HS-5 (cell line): ENCODE measurements around the gene PPP2CA.
A peak's percentile ranks its signal among the peaks of the same experiment; 100 is the strongest.

Source experiments
- DNase-seq: peaks from one replicate; pipeline ENCODE4 v3.0.0-alpha.2; 2012; ENCODE audit warnings: low read depth

Gene PPP2CA

DNA sequence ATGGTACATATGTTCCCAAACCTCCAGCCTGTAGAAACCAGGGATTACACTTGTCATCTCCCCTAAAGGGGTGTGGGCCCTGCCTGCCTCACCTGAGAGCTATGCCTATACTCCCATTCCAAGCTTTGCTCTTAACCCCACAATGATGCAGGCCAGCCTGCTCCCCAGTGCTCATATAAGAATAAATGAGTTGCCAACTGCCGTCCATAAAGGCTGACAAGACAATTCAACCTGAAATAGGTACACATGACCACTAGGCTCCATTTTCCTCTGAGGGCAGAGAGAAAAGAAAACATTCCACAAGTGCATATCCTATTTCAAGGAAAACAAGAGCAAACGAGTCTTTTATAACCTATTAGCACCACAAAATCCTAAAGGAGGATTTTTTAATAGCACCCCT is 77.6 kb downstream of the PPP2CA start:
- DNase-seq: no peak

DNA sequence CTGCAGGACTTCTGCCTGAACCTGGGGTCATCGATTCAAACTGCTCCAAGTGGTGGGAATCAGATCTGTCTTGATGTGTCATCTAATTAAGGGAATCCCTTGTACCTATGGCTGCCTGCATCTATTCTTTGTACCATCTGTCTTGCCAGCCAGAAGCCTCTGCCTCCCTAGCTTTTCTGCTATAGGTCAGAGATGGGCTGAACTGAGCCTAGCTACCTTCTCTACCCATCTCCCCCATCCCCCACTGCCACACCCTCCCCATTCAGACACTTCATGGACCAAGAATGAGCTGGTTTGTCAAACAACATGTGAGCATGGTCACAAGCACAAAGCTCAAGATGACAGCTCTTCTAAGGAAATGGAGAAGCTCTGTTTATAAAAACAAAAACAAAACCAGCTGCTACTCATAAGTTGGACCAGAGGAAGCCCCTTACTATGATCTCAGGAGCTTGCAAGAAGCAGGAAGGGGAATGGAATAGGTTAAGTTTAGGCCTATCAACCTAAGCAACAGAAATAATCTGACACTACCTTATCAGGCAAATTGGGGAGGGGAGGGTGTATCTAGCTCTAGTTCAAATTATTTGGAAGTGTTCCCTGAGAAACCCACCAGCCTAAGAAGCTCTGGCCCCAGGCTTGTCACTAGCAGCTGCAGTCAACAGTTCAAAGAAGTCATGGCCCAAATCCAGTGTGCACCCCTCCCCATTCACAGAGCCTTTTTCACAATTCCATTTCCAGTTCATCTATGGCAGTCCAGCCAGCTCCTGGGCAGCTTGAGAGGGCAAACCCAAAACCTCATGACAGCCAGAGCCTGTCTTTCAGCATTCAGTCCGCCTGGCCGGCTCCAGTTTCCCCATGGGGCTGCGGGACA is 79.0 kb downstream of the PPP2CA start:
- no peak for DNase-seq

GRCh38 chr5:134145779-134146581 is 79.9 kb downstream of the PPP2CA start:
- peak; percentile 50 for DNase-seq

- DNase-seq: no peak
Measured at GRCh38 chr5:134145041-134145757, 80.7 kb downstream of the PPP2CA start.
